ENCODE data around the gene KCNMA1.

The KCNMA1 gene

DNA sequence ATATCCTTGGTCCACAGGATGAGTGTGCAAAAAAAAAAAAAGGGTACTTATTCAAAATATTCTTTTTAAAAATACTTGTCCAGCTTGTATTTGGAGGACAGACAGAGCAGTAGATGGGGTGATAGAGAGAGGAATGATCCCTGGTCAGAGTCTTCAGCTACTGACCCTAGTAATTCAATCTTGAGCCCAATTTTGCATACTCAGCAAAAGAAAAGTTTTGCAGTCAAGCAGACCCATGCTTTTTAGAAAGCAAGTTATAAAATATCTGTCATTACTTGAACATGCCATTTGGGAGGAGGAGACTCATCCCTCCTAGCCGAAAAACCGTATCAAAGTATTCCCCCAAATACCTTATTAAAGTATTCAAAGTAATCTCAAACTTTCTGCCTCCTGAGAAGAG is 585.0 kb downstream of the KCNMA1 start:
- DNase-seq: no peak

DNA sequence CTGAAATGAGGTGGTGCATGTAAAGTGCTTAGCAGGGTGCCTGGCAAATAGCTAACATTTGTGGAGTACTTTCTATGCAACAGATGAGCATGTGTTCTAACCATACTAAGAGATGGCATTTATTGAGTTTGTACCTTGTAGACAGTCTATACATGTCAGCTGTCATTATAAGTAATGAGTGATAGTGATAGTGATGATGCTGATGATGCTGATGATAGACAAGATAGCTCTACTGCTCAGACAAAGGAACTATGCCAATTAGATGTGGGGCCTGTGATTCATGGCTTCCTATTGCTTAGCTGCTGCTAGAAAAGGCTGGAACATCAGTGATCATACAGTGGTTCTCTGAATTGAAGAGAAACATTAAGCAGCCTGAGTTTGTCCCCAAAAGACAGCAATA is 585.8 kb downstream of the KCNMA1 start:
- no peak for DNase-seq

DNA sequence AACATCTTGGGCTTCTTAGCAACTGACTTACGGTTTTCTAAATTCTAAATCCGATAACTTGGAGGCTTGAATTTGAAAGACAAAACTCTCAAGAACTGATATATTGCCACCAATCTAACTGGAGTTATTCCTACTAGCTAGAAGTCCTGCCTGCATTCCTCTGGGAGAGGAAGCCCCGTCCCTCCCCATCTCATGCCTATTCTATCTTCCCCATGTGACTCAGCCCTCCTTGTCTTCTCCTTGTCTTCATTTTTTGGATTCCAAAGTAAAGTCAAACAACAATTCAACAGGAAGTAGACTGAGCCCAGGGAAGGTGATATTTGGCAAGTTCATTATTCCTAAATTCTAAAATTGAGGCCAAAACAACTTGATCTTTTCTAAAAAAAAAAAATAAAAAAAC is 587.7 kb downstream of the KCNMA1 start:
- no peak for DNase-seq

DNA sequence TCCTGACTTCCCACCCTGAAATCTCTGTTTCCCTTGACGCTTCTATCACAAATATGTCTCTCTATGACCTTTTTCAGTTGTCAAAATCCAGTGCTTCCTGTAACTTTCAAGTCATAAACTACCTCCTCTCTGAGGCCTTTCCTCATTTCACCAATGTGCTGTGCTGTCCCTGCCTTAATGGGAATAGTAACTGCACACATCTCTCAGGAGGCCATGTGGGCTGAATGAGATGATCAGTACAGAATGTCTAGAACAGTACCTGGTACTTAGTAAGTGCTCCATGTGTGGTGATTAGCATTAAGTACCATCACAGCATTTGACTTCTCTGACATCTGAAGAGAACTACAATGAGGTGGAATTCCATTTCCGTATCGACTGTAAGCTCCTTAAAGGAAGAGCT is 588.5 kb downstream of the KCNMA1 start:
- no peak for DNase-seq

DNA sequence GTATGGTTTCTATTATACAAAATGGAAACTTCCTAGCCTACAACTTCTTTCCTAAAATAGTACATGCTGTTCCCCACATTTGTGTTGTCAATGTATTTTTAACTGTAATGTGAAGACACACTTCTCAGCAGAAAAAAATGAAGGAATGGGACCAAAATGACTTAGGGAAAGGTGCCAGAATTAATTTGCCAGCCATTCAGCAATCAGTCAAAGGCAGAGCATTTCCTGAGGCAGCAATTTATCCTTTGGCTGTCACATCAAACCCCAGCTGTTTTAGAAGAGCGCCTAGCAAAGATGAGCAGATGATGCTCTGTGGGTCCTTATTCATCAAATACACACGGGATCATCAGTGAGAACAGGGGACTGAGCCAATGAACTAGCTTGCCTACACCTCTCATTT is 592.5 kb downstream of the KCNMA1 start:
- peak; percentile 55 for DNase-seq

DNA sequence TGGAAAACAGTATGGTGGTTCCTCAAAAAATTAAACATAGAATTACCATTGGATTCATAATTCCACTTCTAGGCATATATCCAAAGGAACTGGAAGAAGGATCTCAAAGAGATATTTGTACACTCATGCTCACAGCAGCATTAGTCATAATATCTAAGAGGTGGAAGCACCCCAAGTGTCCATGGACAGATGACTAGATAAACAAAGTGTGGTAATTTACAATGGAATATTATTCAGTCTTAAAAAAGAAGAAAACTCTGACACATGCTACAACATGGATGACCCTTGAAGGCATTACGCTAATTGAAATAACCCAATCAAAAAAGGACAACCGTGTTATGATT is 594.2 kb downstream of the KCNMA1 start:
- no peak for DNase-seq

DNA sequence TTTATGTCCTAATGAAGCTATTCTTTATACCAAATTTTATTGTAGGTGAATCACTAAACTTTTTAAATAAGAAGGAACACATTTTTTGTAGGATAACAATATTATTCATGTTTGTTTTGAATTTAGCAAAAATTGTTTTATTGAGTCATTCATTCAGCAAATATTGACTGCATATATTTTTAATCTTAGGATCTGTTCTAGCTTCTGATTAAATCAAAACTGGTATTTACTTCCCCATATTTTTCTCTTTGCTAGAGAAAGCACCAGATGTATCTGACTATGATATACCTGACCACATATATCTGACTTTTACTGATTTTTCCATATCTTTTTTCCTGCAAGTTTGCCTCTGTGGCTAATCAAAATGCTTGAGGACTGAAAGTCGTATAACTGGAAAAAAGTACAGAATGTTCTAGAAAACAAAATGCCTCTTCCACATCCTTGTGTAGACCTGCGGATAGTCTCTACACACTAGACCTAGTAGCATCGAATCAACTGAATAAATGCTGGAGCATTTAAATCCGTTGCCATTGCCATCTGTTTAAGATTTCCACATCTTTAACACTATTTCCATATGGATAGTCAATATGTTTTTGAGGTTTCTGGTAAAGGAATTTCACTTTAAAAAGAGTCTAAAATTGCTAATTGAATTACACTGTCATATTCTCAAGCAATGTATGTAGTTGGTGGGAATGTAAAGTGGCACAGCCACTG is 594.7 kb downstream of the KCNMA1 start:
- DNase-seq: no peak

DNA sequence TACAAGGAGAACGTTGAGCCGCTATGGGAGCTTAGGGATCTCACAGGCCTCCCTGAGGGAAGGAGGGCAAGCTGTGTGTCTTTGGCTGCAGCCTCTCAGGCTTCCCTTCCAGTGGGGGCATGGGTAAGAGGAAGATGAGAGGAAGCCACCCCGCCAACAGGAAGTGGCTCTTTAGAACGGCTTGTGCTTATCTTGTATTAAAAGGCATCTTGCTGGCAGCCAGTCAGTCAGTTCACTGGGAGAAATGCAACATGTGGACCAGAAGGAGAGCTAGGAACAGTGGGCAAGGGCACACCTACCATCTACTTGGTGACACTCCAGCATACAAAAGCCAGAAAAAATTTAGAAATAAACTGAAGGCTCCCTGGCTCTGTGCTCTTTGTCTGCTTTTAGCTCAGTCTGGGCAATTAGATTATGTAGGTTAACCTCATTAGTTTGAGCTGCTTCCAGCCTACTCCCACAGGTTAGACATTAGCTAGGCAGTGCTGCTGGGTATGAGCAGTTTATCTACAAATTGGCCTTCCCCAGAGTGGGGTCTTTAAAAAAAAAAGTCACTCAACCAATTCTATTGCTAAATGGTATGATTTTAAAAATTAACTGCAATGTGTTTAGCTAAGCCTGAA is 595.9 kb downstream of the KCNMA1 start:
- DNase-seq: no peak

DNA sequence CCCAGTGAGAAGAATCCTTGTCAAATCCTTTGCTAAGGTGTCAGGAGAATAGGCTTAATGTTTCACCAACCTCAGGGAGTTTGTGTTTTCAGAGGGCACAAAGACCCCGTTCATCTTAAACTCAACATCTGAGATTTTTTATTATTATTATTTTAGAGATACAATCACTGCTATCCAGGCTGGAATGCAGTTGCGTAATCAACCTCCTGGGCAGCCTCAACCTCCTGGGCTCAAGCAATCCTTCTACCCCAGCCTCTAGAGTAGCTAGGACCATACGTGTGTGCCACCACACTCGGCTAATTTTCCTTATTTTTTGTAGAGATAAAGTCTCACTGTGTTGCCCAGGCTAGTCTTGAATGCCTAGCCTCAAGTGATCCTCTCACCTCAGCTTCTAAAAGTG is 599.2 kb downstream of the KCNMA1 start:
- DNase-seq: no peak

DNA sequence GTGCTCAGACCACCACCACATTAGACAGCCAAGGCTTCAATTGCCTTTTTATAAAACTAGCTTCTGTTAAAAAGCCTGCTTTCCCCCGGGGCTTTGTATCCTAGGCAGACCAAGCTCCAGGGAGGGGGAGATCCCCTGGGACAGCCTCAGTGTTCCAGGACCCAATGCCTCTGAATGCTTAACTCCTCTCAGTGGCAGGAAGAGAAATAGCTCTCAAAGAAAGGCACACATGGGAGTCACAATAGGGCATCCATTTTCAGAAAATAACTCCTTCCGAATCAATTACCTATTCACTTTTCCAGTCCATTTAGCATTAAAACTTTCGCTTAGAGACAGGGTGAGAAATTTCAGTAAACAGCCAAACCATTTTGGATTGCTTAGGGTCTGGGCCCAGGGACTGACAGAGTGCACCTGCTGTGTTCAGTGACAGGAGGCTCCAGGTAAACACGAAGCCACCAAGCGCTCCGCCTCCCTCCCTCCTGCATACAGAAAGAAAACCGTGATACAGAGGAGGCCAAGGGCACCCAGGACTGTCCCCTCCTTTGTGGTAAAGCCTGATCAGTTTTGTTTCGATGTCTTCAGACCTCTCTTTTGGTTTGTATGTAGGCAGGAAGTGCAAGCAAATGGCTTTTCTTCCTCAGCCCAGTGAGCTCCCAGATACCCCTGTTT is 599.7 kb downstream of the KCNMA1 start:
- peak; percentile 58 for DNase-seq

DNA sequence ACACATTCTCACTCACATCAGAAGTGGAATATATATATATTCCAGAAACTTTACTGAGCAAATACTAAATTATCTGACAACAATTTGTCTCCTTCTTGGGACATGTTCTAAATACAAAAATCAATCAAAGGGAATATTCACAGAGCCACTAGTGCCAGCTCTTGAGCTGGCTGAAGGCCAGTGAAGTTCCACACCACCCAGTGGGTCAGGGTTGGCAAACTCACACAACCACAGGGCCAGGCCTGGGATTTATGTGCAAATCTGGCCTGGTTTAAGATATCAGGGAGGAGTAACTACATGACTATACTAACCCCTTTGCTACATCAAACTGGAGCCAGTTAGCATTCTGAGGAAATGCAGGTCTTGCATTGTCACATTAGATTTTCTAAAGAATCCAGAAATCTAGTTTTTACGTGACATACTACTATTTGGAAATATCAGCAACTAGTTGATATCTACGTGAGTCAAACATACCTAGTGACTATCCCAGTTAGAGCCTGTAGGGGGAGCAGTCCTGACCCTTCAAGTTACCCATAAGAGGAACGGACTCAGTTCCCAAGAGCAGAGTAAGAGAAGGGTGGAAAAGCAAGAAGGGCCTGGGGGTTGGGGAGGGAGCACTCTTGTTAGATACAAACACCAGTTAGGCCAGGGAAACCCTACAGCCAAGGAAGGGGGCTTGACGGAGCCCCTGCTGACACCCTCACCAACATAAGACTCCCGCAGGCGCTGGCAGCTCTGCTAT is 600.4 kb downstream of the KCNMA1 start:
- peak; percentile 29 for DNase-seq

DNA sequence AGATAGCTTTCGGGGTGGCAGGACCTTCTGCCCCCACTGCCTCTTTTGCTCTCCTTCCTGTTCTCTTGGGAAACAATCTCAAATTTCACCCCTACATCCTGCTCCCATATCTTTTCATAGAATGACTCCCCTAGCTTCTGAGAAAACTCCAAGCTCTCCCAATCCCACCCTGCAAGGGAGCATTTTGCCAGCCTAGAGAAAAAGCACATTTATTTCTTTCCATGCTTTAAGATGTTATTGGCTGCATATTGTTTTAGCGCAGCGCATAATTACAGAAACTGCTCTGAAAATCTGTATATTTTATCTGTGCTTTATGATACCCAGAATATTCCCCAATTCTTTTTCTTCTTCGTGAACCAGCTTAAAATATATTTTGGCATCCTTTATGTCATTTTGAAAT is 601.3 kb downstream of the KCNMA1 start:
- no peak for DNase-seq

DNA sequence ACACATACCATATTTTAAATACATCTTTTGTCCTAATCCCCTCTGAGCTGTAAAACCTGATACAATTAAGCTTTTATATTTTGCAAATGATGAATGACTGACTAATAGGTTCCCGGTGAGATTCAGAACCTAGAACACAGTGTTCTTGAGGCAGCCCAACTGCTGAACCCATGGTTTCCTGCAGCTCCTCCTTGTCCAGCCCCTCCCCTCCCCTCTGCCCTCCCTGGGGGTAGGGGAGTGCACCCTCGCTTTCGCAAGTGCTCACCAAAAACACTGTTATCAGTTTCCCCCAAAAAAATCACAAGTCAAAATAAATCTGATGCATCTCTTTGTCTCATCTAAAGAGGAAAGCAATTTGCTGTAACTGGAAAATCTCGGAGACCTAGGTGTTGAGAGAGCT is 602.8 kb downstream of the KCNMA1 start:
- no peak for DNase-seq

DNA sequence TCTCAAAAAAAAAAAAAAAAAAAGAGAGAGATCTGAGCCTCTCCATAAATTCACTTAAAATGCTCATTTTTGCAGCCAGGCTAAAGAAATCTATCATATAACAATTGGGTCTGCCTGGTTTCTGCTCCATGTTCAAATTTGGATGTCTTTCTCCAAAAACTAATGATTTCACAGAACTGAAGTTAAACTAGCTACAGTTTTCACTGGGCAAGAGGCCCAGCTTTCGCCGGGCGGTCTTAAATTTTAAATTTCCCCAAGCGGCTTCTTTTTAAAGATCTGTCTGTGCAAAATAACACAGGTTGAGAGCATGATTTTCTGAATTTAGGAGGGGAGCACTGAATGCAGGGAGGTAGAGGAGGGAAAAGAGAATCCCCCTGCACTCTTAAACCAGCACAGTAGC is 603.4 kb downstream of the KCNMA1 start:
- no peak for DNase-seq

DNA sequence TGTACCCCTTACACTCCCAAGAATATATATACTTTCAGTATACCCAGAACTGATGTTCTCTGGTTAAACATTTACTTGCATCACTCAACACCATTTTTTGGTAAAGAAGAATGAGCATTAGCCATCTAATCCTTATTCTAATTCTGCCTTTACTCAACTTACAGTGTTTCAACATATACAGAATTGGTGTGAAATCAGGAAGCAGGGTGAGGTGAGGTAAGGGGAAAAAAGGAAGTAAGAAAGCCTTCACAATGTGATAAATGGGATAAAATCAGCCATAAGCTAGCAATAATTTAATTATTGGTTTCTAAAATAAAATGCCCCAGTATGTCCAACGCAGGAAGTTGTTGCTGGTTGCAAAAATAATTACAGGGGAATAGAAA is 605.4 kb downstream of the KCNMA1 start:
- DNase-seq: no peak

DNA sequence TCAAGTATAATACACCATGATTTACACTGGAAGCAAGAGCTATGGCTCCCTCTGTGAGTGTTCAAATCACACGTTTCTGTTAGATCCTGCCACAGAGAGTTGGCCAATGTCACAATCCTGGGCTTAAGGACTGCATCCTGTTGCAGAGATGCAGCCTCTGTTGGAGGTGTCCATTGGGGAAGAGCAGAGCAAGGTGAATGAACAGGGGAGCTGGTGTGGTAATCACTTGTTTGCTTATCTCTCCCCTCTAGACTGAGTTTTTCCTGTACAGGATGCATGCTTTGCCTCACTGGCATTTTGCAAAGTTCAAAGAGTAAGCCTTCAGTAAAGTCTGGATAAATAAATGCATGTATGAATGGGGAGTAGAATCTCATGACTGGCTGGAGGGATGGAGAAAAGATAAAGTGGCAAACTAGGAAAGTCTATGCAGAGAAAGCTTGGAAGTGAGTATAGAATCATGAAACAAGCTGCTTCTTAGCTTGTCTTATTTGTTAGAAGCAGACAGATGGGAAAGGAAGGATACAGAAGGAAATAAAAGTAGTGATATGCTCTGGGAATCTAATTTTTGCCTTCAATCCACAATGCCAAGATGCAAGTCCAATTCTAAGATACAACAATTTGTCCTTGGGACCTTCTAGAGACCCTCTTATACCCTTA is 605.9 kb downstream of the KCNMA1 start:
- no peak for DNase-seq

DNA sequence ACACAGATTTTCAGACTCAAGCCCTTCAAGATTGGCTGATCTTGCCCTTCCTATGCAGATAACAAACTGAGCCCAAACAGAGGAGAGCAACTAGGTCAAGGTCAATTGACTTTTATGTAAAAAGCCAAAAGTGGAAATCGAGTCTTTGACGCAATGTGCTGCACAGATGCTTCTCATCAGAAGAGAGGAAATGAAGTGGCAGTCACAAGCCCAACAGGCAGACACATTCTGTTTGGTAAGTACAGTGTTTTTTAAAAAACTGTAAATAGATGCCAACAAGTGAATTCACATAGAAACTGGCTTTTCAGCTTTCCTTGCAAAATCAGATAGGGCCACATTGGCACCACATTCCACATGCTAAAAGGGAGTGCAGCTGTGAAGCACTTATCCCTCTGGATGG is 606.6 kb downstream of the KCNMA1 start:
- DNase-seq: no peak

DNA sequence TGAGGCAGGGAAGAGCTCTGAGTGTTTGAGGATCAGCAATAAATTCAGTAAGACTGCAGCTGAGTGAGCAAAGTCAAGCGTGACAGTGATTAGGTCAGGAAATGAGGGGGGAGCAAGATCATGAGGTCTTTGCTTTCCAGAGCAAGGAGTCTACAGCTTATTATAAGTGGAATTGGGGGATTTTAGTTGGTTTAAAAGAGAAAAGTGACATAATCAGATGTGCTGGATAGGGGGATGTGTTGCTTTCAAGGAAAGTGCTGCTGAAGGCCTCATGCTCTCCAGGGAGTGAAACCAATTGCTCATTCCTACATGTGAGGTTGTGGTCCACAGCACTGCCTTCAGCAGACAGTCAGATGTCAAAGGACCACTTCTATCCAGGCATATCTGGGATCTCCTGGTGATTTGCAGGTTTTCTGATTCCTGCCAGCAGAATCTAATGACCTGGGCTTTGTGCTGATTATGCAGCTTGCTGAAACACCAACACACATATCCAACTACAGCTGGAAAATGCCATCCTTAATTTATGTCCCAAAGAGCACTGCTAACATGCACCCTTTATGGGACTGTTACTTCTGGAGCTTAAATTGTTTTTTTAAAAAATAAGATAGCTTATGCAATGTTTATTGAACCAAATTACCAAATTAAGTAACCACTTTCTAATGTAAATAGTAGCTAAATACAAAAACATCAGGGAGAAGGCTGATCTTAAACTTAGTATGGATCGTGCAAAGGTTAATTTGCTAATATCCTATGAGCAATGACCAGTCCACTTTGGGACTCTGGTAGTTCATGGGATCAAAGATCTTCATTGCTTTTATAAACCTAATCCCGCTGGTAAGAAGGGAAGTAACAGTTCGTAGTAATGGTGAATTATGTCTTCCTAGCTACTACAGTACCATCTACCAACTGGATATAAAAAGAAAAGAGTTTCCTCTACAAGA is 607.6 kb downstream of the KCNMA1 start:
- DNase-seq: no peak

DNA sequence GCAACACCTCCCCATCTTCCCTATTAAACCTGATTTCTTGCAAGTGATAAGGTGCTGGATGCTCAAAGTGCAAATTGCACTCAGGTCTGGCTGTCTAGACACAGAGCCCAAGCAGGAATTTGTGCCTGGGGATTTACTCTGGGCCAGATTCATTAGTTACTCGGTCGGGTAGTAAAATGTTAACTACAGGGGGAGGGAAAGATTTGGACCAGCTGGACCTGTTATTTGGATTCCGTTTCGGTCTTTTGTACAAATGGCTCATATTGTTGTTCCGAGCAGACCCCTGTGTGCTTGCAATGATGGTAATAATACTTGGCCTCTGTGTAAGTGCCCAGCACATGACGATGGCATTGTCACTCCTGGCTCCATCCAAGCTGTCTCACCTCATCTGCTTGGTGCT is 609.6 kb downstream of the KCNMA1 start:
- no peak for DNase-seq

DNA sequence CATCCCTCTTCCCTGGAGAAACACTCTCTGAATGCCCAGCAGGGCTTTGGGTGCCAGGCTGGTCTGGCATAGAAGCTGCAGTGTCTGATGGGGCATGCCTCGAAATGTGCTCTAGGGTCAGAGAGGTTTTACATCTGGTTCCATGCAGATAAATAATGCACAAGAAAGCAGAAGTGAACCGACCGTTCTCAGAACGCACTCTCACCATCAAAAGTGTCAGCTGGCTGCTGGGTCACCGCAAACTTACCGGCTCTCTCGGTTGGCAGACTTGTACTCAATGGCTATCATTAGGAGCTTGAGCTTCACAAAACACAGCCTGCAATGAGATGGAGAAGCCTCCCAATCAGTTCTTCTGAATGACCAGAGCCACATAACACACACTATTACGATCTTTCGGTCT is 610.0 kb downstream of the KCNMA1 start:
- DNase-seq: no peak

DNA sequence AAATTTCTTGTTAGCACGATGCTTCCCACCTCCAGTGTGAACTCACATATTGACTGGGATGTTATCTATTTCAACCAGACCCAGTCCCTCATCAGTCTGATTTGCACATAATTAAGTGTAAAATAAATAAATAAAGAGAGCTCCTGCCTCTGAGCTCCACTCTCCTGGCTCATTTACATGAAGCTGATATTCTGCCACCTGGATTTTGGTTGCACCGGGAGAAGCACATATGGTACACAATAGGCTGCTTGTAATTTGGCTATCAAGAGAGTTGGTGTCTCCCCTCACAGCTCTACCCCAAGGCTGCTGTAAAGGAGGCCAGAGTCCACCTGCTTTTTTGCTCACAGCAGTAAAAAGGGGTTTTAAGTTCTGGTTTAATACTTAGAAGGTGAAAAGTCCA is 610.5 kb downstream of the KCNMA1 start:
- DNase-seq: peak; percentile 59

DNA sequence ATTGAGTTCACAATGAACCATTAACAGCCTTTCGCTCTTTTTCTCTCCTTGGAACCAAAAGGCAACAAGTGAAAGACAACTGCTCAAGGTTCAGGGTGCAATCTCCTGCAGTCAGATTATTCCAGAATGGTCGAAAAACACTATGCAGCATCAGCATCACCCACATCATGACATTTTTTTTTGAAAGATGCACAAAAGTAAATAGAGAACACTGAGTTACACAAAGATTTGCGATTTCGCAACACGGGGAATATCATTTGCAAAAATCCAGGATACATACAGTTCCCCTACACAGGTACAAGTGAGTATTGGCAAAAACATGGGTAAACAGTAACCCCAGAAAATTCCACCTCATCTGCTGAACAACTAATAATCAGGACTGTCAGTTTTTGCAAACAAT is 611.5 kb downstream of the KCNMA1 start:
- DNase-seq: no peak
